KOPT-K1 (cell line): ENCODE data around the gene ERCC2.

Experiments
- H3K27ac ChIP-seq: fragments of 200-600 bp; sonication (generic); 2 replicates; pipeline ENCODE4 v1.5.1; 2016; ENCODE audit warnings: antibody characterized with exemption, mild to moderate bottlenecking, low read depth, low read length; ENCODE audit not compliant: poor library complexity, severe bottlenecking
- H3K36me3 ChIP-seq: fragments of 200-600 bp; sonication (generic); 2 replicates; pipeline ENCODE4 v1.5.1; 2017; ENCODE audit warnings: antibody characterized with exemption, mild to moderate bottlenecking, low read length, moderate library complexity; ENCODE audit not compliant: insufficient read depth
- H3K9me3 ChIP-seq: fragments of 200-600 bp; sonication (generic); 2 replicates; pipeline ENCODE4 v1.5.1; 2017; ENCODE audit warnings: antibody characterized with exemption, low read length, mild to moderate bottlenecking; ENCODE audit not compliant: insufficient read depth, poor library complexity, severe bottlenecking

Gene ERCC2

GRCh38 chr19:45380107-45380506 is 9.7 kb upstream of the ERCC2 start:
- H3K27ac ChIP-seq, result no peak overlapping the region
- no peaks in the 10 kb centered on the region for H3K9me3 ChIP-seq
- no peaks in the 10 kb centered on the region for H3K36me3 ChIP-seq

- Histone ChIP-seq H3K9me3 (no peaks in the 10 kb centered on the region), H3K27ac (no peak overlapping the region), H3K36me3 (no peaks in the 10 kb centered on the region)
These were observed 5.8 kb upstream of the ERCC2 start for GRCh38 chr19:45376045-45376724.

DNA sequence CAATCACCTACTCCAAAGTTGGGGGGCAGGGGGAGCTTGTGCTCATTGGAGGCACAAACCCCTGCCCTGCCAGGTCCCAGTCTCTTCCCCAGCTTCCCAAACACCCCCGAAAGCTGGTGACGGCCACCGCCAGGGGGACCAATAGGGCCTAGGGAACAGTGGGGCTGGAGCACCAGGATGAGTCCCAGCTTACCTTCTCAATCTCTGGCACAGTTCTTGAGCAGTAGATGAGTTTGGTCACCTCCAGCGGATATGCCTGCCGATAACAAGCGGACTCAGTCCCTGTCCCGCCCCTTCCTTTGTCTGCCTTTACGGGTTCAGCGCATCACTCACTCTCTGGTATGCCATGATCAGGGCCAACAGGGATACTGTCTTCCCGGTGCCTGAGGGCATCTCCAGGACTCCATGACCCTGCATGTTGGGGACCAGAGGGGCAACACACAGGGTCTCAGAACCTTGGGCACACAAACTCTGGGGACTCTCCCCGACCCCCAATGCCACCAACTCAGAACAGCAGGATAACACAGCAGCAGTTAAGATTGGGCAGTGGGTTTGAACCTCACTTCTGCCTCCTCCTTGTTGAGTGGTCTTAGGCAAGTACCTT is 1.5 kb downstream of the ERCC2 start:
- Histone ChIP-seq H3K36me3 (peaks cover 12% of the 10 kb centered on the region; the same call in 1 of the 2 replicates), H3K9me3 (no peaks in the 10 kb centered on the region), H3K27ac (no peak overlapping the region)

DNA sequence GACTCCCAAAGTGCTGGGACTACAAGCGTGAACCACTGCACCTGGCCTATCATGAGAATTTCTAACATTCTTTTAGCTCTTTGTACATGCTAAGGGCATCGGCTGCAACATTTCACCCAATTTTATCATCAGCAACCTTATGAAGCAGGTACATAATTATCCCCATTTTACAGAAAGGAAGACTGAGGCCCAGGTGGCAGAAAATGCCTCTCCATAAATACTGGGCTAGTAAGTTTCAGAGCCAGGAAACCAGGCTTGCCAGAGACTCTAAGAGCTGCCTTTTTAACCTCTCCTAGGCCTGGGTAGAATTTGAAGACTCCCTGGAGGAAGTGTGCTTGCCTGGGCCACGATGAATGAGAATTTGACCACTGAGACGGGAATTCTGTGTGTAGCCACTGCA is 2.2 kb downstream of the ERCC2 start:
- H3K27ac ChIP-seq, result no peak overlapping the region
- H3K9me3 ChIP-seq, result no peaks in the 10 kb centered on the region
- H3K36me3 ChIP-seq, result peaks cover 19% of the 10 kb centered on the region; the same call in 1 of the 2 replicates

DNA sequence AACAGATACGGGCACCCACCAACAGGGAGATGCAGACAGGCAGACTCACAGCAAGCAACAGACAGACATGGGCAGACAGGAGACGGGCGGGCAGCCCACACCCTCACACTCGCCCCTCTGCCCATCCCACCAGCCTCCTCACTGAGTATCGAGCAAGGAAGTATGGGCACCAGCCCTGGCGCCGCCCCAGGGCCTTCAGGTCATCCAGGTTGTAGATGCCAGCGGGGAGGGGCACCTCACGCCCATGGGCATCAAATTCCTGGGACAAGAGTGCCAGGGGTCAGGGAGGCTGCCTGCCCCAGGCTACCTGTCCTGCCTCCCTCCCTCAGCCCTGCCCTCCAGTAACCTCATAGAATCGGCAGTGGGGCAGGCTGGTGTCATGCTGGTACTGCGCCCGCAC is 5.7 kb downstream of the ERCC2 start:
- Histone ChIP-seq H3K27ac (no peak overlapping the region), H3K36me3 (peaks cover 41% of the 10 kb centered on the region), H3K9me3 (no peaks in the 10 kb centered on the region)

- Histone ChIP-seq H3K9me3 (no peaks in the 10 kb centered on the region), H3K36me3 (peaks cover 48% of the 10 kb centered on the region), H3K27ac (no peak overlapping the region)
These were observed 6.4 kb downstream of the ERCC2 start for GRCh38 chr19:45363861-45364459.

- Histone ChIP-seq H3K36me3 (peaks cover 58% of the 10 kb centered on the region), H3K27ac (no peak overlapping the region), H3K9me3 (no peaks in the 10 kb centered on the region)
These were observed 8.1 kb downstream of the ERCC2 start for GRCh38 chr19:45362291-45362690.

- H3K9me3 ChIP-seq, result no peaks in the 10 kb centered on the region
- H3K27ac ChIP-seq, result no peak overlapping the region
- H3K36me3 ChIP-seq, result peaks cover 65% of the 10 kb centered on the region
These were observed 8.8 kb downstream of the ERCC2 start for GRCh38 chr19:45361608-45362007.

GRCh38 chr19:45358213-45358792 is 12.1 kb downstream of the ERCC2 start:
- no peaks in the 10 kb centered on the region for H3K9me3 ChIP-seq
- peaks cover 78% of the 10 kb centered on the region for H3K36me3 ChIP-seq
- H3K27ac ChIP-seq, result no peak overlapping the region

GRCh38 chr19:45357445-45357783 is 13.0 kb downstream of the ERCC2 start:
- H3K27ac ChIP-seq, result no peak overlapping the region
- H3K9me3 ChIP-seq, result no peaks in the 10 kb centered on the region
- H3K36me3 ChIP-seq, result peaks cover 77% of the 10 kb centered on the region

DNA sequence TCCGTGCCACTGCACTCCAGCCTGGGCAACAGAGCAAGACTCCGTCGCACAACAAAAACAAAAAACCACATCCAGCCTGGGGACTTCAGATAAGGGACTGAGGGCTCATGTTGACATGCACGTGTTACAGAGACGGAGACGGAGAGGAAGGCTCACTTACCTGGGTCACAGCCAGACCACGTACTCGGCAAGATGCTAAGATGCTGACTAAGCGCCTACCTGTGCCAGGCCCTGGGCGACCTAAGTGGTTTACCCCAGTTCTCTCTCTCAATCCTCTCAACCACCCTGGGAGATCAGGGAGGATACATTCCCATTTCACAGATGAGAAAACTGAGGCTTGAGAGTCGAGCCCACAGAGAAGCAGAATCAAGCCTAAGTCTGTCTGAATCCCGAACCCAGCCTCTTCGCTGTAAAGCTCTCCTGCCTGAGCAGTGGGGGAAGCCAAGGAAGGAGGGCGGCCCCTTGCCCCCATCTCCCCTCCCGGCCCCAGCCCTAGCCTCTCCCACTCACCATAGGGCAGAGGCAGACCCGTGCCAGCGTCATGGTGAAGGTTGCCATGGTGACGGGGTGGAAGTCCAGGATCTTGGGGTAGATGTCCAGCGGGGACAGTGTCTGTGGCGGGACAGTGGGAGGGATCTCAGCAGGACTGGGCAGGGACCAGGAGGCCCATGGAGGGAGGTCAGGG is 13.5 kb downstream of the ERCC2 start:
- Histone ChIP-seq H3K36me3 (peaks cover 77% of the 10 kb centered on the region), H3K27ac (no peak overlapping the region), H3K9me3 (no peaks in the 10 kb centered on the region)

DNA sequence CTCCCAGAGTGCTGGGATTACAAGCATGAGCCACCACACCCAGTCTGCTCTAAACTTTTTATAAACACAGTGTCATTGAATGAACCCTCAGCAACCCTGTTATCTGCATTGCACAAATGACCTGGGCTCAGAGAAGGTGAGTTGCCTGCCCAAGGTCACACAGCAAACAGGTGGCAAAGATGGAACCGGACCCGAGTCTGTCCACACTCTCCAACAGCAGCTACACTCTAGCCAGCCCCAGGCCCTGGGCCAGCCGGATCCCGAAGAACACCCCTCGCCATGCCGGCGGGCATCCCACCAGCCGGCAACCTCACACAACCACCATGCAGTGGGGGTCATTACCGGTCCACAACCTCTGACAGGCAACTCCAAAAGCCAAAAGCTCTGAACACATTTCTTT is 14.5 kb downstream of the ERCC2 start:
- Histone ChIP-seq H3K36me3 (peaks cover 78% of the 10 kb centered on the region), H3K9me3 (no peaks in the 10 kb centered on the region), H3K27ac (no peak overlapping the region)

DNA sequence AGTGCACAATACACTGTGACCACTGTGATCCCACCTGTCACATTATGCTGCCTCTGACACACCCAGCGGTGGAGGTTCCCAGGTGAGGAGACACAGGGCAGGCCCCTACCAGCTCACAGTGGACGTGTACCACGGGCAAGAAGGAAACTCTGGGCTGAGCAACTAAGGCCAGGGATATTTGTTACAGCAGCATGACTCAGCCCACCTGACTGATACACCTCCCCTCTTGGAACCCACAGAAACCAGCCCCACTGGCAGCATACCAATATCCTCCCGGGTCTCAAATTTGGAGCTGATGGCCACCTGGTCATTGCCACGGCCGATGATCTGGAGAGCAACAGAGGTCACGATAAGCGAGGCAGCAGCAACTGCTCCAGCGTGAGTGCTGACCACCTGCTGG is 15.0 kb downstream of the ERCC2 start:
- no peak overlapping the region for H3K27ac ChIP-seq
- no peaks in the 10 kb centered on the region for H3K9me3 ChIP-seq
- peaks cover 81% of the 10 kb centered on the region for H3K36me3 ChIP-seq

DNA sequence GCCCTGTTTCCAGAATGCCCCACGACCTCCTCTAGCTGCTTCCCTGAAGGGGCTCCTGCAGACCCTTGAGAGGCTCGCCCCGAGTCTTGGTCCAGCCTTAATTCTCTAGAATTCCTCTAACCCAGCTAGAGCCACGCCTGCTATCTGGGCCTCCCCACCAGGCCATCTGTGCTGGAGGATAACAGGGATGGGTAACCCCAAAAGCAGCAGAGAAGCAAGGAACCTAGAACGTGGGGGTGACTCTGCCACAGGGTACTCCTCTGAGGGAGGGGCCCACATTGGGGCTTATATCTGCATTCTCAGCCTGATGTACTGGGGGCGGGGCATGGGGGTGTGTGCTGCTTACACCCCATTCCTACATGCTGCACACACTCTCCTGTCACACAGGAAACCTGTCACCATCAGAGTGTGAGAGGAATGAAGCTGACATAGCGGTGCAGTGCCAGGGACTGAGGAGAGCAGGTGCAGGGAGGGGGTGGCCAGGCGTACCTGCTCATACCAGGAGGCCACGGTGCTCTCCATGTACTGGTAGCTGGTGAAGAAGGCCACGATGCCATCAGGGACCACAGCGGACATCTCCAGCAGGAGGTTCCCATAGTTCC is 16.0 kb downstream of the ERCC2 start:
- Histone ChIP-seq H3K27ac (no peak overlapping the region), H3K36me3 (peaks cover 78% of the 10 kb centered on the region)

More for the DNA sequence above, 16.0 kb downstream of the ERCC2 start:
- H3K9me3 ChIP-seq, result no peaks in the 10 kb centered on the region
